Hematopoietic multipotent progenitor cell treated with erythropoietin and hydrocortisone succinate and interleukin-3 and kit ligand, for 8 days (in vitro differentiated cells): ENCODE data around the gene XPNPEP2.
"Not testable (repeated sequence)": the region's sequence is repeated elsewhere in the genome, so short reads cannot be mapped to it uniquely, and the experiment has no call there.

Experiments
- DNase-seq: peaks from one replicate; pipeline ENCODE4 v3.0.0-alpha.2; 2015

The XPNPEP2 gene

DNA sequence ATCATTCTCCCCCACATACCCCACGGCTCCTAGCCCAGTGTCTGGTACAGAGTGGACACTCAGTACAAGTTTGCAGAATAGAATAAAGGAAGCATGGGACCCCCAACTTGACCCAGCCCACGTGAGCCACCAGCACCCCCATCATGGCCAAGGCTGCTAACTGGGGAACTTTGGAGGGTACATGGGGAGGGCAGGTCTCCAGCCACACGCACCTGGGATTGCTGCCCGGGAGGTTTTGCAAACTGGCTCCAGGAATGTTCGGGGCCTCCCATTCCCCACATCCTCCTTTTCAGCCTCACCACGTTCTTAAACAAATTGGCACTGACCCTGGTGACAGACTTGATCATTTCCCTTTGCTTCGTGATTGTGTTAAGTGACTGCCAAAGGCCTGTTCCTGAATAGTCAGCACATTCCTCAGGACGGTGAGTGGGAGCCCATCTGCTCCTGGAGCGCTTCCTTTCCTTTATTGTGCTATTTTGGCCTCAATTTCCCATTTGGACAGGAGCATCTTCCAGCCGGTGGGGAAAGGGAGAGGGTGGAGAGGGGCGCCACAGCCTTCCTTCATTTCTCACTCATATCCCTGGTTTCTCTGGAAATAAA, 18.7 kb upstream of the XPNPEP2 start:
- DNase-seq: no peak

DNA sequence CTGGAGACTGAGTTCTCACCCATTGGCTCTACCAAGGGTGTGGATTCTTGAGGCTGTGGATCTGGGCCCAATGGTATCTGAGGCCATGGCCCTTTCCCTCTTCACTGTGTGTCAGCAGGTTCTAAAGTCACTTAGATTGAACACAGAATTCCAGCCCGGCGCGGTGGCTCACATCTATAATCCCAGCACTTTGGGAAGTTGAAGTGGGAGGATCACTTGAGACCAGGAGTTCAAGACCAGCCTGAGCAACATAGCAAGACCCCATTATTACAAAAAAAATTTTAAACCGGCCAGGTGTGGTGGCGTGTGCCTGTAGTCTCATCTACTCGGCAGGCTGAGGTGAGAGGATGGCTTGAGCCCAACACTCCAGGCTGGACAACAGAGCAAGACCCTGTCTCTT, 18.0 kb upstream of the XPNPEP2 start:
- DNase-seq: no peak

DNA sequence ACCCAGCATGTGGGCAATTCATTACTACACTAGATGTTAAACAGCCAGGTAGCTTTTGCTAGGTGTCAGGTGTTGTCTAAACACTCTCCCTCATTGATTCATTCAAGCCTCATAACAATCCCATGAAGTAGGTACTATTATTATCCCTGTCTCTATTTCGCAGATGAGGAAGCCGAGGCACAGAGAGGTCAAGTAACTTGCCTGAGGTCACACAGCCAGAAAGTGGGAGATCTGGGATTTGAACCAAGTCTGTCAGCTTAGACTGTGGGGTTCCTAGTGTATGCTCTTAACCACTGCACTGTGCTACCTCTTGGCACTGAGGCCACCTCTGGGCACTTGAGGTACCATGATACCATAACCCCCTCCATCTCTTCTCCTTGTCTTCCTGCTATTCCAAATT, 17.4 kb upstream of the XPNPEP2 start:
- DNase-seq: no peak

DNA sequence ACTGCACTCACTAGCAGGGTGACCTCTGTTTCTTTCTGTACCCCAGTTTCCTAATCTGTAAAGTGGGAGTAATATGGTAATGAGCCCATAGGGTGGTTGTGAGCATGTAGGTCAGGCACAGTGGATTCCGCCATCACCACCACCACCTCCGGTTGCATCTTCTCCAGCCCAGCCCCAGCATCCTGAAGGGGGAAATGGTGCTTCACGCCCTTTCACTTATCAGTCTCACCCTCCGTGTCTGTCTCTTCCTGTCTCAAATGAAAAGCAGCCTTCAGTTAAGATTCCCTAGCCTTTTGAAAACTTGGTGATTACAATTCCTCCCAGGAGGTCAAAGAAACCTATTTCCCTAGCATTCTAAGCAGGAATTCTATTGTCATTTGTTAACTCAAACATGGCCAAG, 16.9 kb upstream of the XPNPEP2 start:
- DNase-seq: no peak

DNA sequence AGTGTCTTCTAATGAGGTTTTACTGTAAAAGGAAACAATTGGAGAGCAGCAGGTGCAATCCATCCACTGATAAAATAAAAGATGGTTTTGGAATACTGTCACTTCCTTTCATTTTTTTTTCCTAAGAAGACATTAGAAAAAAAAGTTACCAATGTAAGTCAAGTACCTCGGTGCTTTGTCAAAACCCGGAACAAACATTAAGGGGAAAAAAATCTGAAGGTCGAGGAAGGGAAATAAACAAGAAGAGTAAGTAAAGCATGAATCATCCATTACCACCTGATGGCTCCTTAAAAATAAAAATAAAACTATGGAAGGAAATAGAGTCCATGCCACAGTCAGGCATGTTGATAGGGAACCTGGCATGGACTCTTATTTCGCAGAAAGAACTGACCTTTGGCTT, 15.3 kb upstream of the XPNPEP2 start:
- DNase-seq: no peak

DNA sequence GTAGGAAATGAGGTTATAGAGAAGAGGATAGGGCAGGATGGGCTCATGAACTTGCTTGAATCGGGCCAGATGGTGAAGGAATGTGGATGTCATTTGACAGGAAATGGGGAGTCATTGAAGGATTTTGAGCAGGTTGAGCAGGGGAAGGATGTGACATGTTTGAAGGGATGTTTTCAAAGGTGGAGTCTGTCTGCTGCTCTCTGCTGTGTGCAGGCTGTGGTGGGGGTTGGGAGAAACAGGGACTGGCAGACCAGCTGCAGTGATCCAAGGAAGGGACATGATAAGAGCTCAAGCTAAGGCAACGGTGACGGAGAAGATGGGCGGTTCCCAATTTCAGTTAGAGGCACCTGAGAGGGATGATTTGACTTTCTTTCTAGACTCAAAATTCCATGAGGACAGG, 14.0 kb upstream of the XPNPEP2 start:
- DNase-seq: peak; percentile 21

DNA sequence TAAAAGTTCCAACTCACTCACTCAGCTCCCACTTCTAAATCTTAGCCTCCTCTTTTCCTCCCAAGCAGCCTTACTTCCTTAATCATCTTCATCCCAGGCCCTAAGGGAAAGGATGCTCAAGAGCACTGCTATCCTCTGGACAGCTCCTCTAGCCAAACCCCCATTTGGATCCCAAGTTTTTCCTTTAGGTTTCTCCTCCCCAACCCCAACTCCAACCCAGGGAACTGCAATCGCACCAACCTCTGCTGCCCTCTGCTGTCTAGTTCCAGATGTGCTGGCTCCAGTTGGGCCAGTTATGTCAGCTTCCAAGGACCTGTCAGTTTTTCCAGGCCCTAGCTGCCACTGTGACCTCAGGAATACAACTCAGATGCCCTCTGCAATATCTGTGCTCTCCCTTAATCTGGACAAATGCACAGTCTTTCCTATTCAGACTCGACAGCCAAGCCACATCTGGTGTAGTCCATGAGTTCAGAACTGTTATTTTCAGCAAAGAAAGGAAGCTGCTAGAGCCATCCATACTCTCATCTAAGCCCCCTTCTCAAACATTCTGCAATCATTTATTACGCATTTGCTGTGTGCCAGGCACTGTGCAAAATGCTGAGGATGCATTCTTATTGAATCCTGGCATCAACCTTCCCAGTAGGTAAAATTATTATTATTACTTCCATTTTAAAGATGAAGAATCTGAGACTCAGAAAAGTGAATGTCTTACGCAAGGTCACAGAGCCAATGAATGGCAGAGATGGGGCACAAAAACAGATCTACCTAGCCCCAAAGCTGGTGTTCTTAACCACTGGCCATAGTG, 12.3 kb upstream of the XPNPEP2 start:
- peak; percentile 25 for DNase-seq

DNA sequence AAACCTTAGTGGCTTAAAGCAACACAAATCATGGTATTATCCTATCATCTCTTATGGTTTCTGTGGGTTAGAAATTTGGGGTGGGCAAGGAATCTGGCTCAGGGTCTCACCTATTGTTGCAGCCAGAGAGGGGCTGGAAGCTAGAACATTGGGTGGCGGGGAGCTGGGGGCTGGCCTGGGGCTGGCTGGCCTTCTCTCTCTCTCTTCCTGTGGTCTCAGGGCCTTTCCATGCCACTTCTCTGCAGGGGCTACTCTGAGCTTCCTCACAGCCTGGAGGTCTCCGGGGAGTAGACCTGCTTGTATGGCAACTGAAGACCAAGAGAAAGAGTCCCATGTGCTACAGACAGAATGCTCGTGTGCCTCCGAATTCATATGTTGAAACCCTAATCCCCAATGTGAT, 10.7 kb upstream of the XPNPEP2 start:
- DNase-seq: no peak

DNA sequence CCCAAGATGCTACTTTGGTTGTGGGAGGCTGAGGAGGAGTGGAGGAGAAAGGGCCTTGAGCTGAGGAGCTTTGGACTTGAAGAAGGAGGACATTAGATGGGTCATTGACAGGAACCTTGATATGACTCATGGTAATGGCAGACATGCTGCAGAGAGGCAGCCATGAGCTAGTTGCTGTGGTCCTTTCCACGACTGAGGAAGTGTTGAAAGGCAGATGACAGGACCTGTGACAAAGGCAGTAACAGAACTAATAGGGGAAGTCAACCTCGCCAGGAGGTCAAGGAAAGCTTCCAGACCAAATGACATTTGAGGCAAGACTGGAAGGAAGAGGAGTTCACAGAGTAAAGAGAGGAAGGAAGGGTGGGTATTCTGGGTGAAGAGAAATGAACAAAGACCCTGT, 7.6 kb upstream of the XPNPEP2 start:
- no peak for DNase-seq

DNA sequence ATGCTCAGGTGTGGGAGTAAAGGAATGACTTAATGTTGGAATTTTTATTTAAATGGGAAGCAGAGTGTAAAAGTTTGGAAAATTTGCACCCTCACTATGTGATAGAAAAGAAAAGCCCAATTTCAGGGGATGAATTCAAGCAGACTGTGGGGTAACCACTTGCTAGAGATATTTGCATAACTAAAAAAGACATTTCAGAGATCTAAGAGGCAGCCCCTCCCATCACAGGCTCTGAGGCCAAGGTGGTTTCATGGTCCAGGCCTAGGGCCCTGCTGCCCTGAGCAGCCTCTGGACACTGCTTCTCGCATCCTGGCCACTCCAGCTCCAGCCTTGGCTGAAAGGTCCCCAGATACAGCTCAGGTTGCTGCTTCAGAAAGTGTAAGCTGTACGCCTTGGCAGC, 5.9 kb upstream of the XPNPEP2 start:
- DNase-seq: no peak

DNA sequence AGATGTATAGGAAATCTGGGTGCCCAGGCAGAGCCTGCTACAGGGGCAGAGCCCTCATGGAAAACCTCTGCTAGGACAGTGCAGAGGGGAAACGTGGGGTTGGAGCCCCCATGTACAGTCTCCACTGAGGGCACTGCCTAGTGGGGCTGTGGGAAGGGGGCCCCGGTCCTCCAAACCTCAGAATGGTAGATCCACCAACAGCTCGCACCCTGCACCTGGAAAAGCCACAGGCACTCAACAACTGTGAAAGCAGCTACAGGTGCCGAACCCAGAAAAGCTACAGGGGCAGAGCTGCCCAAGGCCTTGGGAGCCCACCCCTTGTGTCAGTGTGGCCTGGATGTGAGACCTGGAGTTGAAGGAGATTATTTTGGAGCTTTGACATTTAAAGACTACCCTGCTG, 5.4 kb upstream of the XPNPEP2 start:
- DNase-seq: no peak

DNA sequence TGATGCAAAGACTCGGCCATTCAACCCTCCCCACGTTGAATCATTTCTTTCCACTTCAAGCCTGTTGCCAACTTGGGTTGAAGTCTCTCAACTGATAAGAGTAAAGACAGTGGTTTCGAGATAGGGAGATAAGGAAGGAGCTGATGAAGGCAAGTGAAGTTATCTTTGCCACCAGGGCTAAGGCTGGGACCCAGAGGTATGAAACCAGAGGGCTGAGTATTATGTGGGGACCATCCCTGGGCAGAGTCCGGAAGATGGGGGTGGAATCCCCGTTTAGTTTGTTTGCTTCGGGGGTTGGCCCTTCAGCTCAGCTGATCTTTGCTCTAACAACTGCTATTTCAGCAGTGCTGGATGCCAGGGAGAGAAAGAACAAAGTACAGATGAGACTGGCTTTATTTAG, 2.3 kb upstream of the XPNPEP2 start:
- DNase-seq: peak; percentile 38

DNA sequence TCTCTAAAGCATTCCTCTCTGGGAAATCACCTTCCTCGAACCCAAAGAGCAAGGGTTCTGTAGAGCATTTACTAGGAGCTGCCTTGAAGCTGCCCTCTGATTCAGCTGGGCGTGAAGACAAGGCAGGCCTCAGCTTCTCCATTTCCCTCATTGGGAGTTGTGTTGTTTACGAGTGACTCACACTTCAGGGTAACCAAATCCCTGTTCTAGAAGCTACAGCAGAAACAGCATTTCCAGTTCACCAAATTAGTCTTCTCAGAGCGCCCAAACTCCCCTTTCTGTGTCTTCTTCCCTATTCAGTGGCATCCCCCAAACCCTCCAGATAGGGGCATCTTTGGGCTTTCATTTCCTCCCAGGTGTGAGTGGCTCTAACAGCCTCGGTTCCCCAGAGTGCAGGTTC, 863 bp upstream of the XPNPEP2 start:
- no peak for DNase-seq

DNA sequence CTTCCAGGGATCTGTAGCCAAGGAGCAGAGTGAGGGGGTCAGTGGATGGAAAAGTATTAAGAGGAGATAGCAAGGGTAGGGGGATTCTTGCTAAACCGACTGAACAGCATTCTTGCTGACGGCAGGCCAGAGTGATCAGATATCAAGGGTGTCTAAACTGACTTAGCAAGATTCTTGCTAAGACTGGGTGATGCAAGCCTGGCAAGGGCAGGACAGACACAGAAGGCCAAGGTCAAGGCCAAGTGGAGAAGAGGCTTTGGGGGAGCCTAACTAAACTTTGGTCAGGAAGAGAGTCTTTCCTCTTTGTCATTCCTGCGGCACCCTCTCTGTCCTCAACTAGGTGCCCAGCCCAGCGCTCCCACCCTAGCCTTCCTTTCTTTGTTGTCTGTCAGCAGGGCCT, 799 bp downstream of the XPNPEP2 start:
- no peak for DNase-seq

DNA sequence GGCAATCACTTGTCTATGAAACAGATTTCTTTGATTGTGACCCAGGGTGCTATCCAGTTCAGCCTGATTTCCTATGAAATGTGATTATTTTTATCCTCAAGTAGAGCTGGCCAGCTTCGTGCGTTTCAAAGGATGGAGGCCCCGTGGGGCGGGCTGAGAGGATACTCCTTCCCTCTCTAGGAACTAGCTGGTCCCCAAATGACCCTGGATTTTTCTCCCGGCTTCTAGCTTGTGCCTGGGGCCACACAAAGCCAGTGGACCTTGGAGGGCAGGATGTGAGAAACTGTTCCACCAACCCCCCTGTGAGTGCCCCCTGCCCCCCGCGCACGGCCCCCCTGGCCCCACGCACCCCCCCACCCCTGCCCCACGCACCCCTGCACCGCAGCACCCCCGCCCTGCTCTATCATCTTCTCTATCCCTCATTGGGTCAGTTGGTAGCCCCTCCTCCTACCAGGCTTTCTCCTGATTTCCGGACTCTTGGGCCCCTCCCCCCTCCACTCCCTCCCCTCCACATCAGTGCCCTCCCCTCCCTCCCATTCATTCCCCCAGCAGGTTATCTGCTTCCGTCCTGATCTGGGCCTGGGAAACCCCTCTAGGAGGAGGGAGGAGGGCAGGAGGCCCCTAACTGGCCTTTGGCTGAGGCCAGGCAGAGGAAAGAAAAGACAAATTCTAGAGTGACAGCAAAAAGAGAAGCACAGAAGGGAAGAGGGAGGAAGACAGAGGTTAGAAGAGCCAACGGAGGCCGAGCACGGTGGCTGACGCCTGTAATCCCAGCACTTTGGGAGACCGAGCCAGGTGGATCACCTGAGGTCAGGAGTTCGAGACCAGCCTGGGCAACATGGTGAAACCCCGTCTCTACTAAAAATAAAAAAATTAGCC, 3.3 kb downstream of the XPNPEP2 start:
- peak; percentile 11 for DNase-seq

DNA sequence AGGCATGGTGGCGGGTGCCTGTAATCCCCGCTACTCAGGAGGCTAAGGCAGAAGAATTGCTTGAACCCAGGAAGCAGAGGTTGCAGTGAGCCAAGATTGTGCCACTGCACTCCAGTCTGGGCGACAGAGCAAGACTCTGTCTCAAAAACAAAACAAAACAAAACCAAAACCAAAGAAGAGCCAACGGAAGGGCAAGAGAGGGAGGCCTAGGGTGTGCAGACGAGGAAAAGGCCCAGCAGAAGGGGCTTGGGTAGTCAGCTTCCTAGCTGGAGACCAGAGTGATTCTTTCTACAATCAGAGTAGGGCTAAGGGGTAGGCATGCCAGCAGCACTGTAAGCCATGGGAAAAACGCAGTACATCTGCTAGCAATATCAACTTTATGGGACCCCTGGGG, 4.0 kb downstream of the XPNPEP2 start:
- DNase-seq: not testable (repeated sequence)

DNA sequence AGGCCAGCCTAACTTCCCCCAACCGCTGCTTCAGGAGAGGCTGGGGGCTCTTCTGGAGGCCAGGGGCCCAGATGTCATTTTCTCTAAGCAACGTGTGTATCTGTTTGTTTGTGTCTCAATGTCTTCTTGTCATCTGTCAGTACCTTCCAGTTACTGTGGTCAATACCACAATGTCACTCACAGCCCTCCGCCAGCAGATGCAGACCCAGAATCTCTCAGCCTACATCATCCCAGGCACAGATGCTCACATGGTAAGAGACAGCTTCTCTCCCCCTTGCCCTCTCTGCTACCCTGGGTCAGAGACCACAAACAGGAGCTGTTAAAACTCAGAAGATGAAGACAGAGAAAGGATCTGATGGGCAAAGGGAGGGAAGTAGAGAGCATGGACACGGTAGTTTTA, 5.0 kb downstream of the XPNPEP2 start:
- DNase-seq: no peak

DNA sequence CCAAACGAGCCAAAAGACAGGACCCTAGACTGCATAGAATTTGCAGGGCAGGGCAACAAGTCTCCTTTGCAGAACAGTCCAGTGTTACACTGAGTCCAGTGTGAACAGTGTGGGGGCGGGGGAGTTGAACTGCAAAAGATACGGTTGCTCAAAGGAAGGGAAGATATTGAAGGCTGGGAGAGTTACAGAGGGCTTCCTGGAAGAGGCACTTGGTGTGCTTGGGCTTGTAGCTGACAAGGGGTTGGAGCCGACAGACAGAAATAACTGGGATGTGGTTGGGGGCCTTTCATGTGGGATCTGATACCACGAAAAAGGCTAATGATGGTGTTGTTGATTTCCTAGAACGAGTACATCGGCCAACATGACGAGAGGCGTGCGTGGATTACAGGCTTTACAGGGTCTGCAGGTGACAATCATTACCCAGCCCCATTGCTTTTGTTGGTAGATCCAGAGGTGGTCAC, 6.1 kb downstream of the XPNPEP2 start:
- no peak for DNase-seq

DNA sequence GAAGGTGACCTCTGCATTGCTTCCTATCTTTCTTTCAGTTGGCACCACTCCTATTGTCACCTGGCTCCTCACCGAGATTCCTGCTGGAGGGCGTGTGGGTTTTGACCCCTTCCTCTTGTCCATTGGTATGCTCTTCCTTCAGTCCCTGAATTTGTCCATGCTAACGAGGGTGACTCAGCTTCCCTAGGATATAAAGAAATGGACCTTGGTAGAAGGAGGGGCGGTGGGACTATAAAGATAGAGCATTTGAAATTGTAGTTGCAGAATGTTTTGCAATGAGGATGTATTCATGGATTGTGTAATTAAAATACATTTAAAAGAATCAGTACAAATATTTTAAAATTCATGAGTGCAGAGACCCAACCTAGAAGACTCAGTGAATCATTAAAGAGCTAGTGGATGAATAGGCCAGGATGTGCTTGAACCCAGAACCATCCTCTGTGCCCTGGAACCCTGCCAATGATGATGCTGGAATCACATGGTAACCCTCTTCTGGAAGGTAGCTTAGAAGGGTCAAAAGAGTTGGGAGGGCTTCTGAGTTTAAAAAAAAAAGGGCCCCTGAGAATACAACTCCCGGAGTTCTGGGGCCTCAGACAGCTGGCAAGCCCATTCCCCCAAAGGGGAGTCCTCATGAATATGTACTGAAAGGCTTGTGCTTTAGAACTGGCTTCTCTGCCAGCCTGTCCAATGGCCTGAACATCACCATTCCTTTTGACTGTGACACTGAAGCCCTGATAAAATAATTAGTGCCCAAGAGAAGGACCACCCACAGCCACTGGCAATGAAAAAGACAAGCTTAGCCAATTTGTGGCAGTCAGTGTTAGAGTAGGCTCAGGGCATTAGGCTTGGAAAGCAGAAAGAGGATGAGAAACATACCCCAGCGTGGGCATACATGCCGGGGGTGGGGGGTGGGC, 8.0 kb downstream of the XPNPEP2 start:
- DNase-seq: no peak

DNA sequence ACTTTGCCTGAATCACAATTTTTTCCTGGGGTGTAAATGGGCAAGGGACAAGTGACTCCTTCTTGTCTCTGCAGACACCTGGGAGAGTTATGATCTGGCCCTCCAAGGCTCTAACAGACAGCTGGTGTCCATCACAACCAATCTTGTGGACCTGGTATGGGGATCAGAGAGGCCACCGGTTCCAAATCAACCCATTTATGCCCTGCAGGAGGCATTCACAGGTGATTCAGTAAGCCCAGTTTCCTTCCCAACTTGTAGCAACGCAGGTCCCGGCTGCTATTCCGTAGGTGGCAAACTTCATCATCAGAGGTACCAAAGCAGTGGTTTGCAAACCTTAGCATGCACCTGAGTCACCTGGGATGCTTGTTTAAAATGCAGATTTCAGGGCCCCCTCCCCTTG, 8.8 kb downstream of the XPNPEP2 start:
- no peak for DNase-seq

DNA sequence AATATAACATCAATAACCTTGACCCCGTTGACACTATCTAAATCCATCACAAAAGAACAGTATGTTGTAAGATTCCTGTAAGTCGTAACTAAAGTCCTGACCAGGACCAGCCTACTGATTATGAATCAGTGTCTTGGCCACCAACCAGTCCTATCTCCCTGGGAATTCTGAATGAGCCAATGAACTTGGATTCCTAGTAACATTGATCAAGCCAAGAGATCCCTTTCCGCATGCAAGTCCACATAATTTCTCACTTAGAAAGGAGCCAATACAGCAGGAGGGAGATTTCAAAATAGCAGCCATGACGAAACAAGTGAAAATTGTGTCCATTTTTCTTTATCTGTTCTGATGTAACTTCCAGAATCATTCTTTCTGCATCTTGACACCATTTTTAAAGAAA, 9.5 kb downstream of the XPNPEP2 start:
- DNase-seq: no peak

DNA sequence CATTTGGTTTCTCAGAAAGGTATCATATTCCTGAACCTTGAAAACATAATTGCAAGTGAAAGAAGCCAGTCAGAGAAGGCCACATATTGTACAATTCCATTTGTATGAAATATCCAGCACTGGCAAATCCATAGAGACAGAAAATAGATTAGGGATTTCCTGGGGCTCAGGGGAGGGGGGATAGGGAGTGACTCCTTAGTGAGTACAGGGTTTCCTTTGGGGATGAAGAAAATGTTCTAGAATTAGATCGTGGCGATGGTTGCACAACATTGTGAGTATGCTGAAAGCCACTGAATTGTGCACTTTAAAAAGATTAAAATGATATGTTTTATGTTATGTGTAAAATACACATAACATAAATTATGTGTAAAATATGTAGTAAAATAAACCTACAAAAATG, 10.3 kb downstream of the XPNPEP2 start:
- no peak for DNase-seq

DNA sequence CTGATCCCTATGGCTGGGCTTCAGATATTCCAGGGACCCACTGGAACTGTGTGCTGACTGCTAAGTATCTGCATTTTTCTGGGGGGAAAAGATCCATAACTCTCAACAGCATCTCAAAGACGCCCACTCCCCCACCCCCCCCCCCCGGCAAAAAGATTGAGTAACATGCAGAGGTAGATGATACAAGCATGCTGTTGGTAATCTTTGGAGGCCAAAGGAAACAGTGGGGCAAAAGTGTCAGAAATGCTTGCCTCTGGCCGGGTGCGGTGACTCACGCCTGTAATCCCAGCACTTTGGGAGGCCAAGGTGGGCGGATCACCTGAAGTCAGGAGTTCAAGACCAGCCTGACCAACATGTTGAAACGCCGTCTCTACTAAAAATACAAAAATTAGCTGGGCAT, 12.2 kb downstream of the XPNPEP2 start:
- no peak for DNase-seq
